HEK293 (cell line): ENCODE measurements around the gene FAM124B.

Experiments used
- ZNF394 ChIP-seq: fragments of 450-650 bp; formaldehyde crosslinking; IDR thresholded peaks from 2 replicates; pipeline ENCODE4 v1.5.1; 2016; ENCODE audit warnings: missing biosample characterization, missing genetic modification characterization, mild to moderate bottlenecking, moderate library complexity, borderline replicate concordance
- TF ChIP-seq, protein P1 (sequence below): fragments of 450-650 bp; formaldehyde crosslinking; IDR thresholded peaks from 2 replicates; pipeline ENCODE4 v1.5.1; 2016; ENCODE audit warnings: missing biosample characterization, missing genetic modification characterization
- TF ChIP-seq, protein P2 (sequence below): fragments of 450-650 bp; IDR thresholded peaks from 2 replicates; pipeline ENCODE4 v1.5.1; 2018; ENCODE audit warnings: missing biosample characterization, missing genetic modification characterization

DNA sequence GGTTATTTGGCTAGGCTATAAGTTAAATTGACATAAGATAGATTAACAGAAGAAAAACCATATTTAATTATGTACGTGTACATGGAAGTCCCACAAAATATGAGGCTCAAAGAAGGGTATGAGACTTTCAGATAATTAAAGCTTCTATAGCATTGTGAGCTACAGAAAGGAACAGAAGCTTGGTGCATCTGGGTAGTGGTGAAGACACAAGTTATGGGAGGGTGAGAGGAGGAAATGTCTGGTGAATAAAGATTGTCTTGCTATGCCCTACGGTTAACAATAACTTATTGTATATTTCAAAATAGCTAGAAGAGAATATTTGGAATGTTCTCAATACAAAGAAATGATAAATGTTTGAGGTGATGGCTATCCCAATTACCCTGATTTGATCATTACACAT lies 6.8 kb upstream of the FAM124B start:
- TF ChIP-seq, protein P1, sequence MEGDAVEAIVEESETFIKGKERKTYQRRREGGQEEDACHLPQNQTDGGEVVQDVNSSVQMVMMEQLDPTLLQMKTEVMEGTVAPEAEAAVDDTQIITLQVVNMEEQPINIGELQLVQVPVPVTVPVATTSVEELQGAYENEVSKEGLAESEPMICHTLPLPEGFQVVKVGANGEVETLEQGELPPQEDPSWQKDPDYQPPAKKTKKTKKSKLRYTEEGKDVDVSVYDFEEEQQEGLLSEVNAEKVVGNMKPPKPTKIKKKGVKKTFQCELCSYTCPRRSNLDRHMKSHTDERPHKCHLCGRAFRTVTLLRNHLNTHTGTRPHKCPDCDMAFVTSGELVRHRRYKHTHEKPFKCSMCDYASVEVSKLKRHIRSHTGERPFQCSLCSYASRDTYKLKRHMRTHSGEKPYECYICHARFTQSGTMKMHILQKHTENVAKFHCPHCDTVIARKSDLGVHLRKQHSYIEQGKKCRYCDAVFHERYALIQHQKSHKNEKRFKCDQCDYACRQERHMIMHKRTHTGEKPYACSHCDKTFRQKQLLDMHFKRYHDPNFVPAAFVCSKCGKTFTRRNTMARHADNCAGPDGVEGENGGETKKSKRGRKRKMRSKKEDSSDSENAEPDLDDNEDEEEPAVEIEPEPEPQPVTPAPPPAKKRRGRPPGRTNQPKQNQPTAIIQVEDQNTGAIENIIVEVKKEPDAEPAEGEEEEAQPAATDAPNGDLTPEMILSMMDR (tag by site-specific recombination) = no peak
- TF ChIP-seq ZNF394 (tag by site-specific recombination) = no peak
- TF ChIP-seq, protein P2, sequence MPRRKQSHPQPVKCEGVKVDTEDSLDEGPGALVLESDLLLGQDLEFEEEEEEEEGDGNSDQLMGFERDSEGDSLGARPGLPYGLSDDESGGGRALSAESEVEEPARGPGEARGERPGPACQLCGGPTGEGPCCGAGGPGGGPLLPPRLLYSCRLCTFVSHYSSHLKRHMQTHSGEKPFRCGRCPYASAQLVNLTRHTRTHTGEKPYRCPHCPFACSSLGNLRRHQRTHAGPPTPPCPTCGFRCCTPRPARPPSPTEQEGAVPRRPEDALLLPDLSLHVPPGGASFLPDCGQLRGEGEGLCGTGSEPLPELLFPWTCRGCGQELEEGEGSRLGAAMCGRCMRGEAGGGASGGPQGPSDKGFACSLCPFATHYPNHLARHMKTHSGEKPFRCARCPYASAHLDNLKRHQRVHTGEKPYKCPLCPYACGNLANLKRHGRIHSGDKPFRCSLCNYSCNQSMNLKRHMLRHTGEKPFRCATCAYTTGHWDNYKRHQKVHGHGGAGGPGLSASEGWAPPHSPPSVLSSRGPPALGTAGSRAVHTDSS (tag by site-specific recombination) = no peak
